ENCODE data around the gene ZNF480.
"Not testable (repeated sequence)": the region's sequence is repeated elsewhere in the genome, so short reads cannot be mapped to it uniquely, and the experiment has no call there.

ZNF480 gene

GRCh38 chr19:52339022-52339421 is 42.1 kb downstream of the ZNF480 start:
- not testable (repeated sequence) for DNase-seq

DNA sequence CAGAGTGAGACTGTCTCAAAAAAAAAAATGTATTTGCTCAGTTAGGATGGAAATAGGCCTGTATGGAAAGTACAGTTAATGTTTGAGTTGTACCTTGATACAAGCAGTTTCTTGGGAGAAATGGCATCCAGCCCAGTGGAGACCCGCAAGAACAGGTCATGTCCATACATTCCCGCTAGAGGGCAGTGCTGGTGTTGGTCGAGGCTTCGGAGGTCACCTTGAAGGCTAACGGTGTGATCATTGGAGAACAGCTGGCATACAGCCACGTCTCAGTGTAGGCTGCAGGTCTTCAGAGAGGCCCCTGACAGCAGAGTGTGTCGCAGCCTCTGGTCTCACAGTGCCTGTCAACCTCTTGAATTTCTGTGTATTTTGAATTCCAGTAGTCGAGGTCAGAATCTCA is 46.6 kb downstream of the ZNF480 start:
- DNase-seq, result peak; percentile 24

- DNase-seq, result no peak
Measured at GRCh38 chr19:52345162-52345561, 48.2 kb downstream of the ZNF480 start.

GRCh38 chr19:52351512-52351911 is 54.5 kb downstream of the ZNF480 start:
- no peak for DNase-seq

- no peak for DNase-seq
Measured at GRCh38 chr19:52366414-52366824, 69.5 kb downstream of the ZNF480 start.

- peak; percentile 94 for DNase-seq
Measured at GRCh38 chr19:52369559-52370340, 72.8 kb downstream of the ZNF480 start, which contains the start of gene ZNF880. Gene ZNF880 (plus strand): TSS chr19:52369923. CDS start chr19:52369966, 43 bp downstream.

- no peak for DNase-seq
Measured at GRCh38 chr19:52370341-52370710, 73.4 kb downstream of the ZNF480 start.
